ENCODE measurements around the gene DVL1. TPM values are rescaled to one million over a fixed set of nuclear protein-coding genes. Genes with fewer than 3 reads are reported as not detected.

Gene DVL1
- total and polyA plus RNA-seq, 5 donors = 64.4 to 87.4 (median 66.4) TPM

DNA sequence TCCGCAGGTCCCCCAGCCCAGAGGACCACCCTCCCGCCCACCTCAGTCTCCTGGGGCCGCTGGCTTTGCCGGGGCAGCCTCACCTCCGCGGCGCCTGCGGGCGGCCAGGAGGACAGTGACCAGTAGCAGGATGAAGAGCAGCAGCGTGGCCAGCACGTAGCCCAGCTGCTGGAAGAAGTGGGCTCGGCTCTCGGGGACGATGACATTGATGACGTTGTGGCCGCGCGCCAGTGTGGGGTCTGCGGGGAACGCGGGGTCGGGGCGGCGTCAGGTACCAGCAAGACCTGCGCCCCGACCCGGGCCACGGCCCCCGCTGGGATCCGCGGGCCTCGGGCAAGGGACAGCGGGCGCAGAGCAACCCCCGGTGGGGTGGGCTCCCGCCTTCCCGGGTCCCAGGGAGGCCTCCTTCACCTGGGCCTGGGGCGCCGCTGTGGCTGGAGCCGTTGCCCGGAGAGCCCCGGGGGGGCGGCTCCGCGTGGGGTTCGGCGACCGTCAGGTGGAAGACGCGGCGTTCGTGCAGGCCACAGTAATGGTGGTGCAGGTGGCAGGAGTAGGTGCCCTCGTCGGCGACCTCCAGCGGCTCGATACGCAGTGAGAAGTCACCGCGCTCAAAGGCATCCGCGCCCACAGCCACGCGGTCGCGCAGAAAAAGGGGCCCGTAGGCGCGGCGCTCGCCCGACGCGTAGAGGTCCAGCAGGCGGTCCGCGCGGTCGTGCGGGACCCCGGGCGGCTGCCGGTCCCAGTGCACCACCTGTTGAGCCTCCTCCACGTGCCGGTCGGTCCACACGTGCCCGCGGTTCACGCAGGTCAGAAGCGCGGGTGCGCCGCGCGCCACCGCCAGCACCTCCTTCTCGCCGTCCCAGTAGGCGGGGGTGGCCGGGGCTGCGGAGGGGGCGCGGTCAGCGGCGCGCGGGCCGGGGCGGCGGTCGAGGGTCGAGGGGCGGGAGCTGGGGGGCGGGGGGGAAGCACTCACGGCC, 5.3 kb upstream of the DVL1 start:
- peak; percentile 22 to 68 (median 66) for DNase-seq
- intact Hi-C loops (cut with DNase I) = no loop called here
- WGBS = 39% methylated on average over 116 of the region's 116 CpGs
- ATAC-seq = no peak
- H3K27ac ChIP-seq (ENCODE audit: low read length) = no peak overlapping the region
- no peak overlapping the region for H3K4me3 ChIP-seq (ENCODE audit: low read length)
- H3K9me3 ChIP-seq (ENCODE audit: control insufficient read depth, low read length) = no peaks in the 10 kb centered on the region
- H3K4me1 ChIP-seq (ENCODE audit: control insufficient read depth, insufficient read depth, low read length) = peaks cover 2% of the 10 kb centered on the region
- no peaks in the 10 kb centered on the region for H3K27me3 ChIP-seq (ENCODE audit: control insufficient read depth, insufficient read depth)

GRCh38 chr1:1353389-1354151, 4.4 kb upstream of the DVL1 start:
- peaks cover 2% of the 10 kb centered on the region for H3K4me1 ChIP-seq (ENCODE audit: control insufficient read depth, insufficient read depth, low read length)
- intact Hi-C loops (cut with DNase I) = no loop called here
- H3K27me3 ChIP-seq (ENCODE audit: control insufficient read depth, insufficient read depth) = no peaks in the 10 kb centered on the region
- WGBS = 43% methylated on average over 28 of the region's 28 CpGs
- H3K9me3 ChIP-seq (ENCODE audit: control insufficient read depth, low read length) = no peaks in the 10 kb centered on the region
- DNase-seq = peak; percentile 21 to 71 (median 62)
- ATAC-seq = no peak
- H3K4me3 ChIP-seq (ENCODE audit: low read length) = no peak overlapping the region
- no peak overlapping the region for H3K27ac ChIP-seq (ENCODE audit: low read length)

DNA sequence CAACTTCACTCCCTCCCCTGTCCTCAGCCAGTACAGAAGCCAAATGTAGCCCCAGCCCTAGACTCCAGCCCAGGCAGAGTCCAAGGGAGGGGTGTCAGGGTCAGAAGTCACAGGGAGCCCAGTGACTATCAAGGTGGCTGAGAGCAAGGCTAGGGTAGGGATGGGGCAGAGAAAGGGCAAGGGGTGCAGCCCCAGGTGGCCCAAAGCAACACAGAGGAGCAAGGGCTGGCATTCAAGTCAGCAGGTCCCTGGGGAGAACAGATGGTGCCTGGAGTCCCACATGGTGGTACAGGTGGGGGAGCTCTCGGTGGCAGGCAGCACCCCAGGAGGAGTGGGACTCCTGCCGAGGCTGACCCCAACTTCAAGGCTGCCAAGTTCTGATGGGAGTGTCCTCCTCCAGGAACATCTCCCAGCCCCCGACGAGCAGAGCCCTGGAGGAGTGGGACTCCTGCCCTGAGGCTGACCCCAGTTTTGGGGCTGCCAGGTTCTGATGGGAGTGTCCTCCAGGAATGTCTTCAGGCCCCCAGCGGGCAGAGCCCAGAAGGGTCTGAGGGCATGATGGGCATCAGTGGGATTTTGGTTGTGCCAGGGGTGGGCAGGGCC, 3.7 kb upstream of the DVL1 start:
- Histone ChIP-seq H3K27me3 (ENCODE audit: control insufficient read depth, insufficient read depth) (no peaks in the 10 kb centered on the region), H3K4me1 (ENCODE audit: control insufficient read depth, insufficient read depth, low read length) (peaks cover 2% of the 10 kb centered on the region), H3K4me3 (ENCODE audit: low read length) (no peak overlapping the region), H3K9me3 (ENCODE audit: control insufficient read depth, low read length) (no peaks in the 10 kb centered on the region), H3K27ac (ENCODE audit: low read length) (no peak overlapping the region)
- intact Hi-C loops (cut with DNase I) = no loop called here
- 25% methylated on average over 5 of the region's 5 CpGs for WGBS
- DNase-seq (peak in 2 of 3 donors; percentile 53 to 58), ATAC-seq (no peak)

GRCh38 chr1:1351511-1352427, 2.6 kb upstream of the DVL1 start:
- Histone ChIP-seq H3K4me1 (ENCODE audit: control insufficient read depth, insufficient read depth, low read length) (peaks cover 2% of the 10 kb centered on the region), H3K27ac (ENCODE audit: low read length) (no peak overlapping the region), H3K9me3 (ENCODE audit: control insufficient read depth, low read length) (no peaks in the 10 kb centered on the region), H3K4me3 (ENCODE audit: low read length) (no peak overlapping the region), H3K27me3 (ENCODE audit: control insufficient read depth, insufficient read depth) (no peaks in the 10 kb centered on the region)
- intact Hi-C loops (cut with DNase I) = no loop called here
- DNase-seq (peak; percentile 71 to 87 (median 87)), ATAC-seq (peak; percentile 17 to 55)
- WGBS = 38% methylated on average over 29 of the region's 29 CpGs

DNA sequence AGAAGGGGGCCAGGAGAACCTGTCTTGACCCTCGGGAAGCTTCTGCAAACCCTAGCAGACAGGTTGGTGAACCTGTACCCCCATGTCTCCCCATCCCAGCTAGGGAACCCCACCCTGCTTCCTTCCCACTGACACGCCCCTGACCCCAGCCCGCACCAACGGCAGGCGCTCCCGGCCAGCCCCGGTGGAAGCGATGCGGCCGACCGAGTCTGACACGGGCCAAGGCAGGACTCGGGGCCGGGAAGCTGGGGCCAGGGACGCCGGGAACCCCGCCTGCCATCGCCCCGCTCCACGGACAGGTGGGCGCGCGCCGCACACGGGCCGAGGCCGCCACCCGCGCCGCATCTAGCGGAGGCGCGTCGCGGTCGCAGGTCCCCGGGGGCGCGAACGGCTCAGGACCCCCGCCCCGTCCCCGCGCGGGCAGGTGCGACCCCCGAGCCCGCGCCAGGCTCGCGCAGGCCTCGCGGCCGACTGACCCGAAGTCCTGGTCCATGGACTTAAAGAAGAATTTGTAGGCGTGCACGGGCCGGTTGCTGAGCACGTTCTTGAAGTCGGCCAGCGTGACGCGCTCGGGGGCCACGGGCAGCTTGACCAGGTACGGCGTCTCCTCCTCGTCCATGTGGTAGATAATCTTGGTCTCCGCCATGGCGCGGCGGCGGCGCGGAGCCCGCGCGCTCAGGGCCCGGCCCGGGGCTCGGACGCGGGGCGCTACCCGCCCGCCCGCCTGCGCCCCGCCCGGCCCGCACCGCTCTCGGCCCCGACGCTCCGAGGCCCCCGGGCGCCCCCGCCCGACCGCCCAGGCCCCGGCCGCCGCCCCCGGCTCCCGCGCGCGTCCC, 580 bp downstream of the DVL1 start:
- Histone ChIP-seq H3K4me3 (ENCODE audit: low read length) (peak overlapping the region; percentile 88), H3K27me3 (ENCODE audit: control insufficient read depth, insufficient read depth) (no peaks in the 10 kb centered on the region), H3K4me1 (ENCODE audit: control insufficient read depth, insufficient read depth, low read length) (no peaks in the 10 kb centered on the region), H3K27ac (ENCODE audit: low read length) (peak overlapping the region; percentile 9), H3K9me3 (ENCODE audit: control insufficient read depth, low read length) (no peaks in the 10 kb centered on the region)
- WGBS = under 1% methylated on average over 109 of the region's 109 CpGs
- ATAC-seq (peak in 1 of 2 donors; percentile 5), DNase-seq (peak in 2 of 3 donors; percentile 75 to 77)
- intact Hi-C loops (cut with DNase I) = no loop called here

- ATAC-seq (peak; percentile 3 to 8), DNase-seq (peak in 2 of 3 donors; percentile 65 to 71)
- intact Hi-C loops (cut with DNase I) = no loop called here
- Histone ChIP-seq H3K9me3 (ENCODE audit: control insufficient read depth, low read length) (no peaks in the 10 kb centered on the region), H3K27ac (ENCODE audit: low read length) (peak overlapping the region; percentile 6), H3K27me3 (ENCODE audit: control insufficient read depth, insufficient read depth) (no peaks in the 10 kb centered on the region), H3K4me3 (ENCODE audit: low read length) (peak overlapping the region; percentile 88), H3K4me1 (ENCODE audit: control insufficient read depth, insufficient read depth, low read length) (no peaks in the 10 kb centered on the region)
- WGBS = 34% methylated on average over 26 of the region's 26 CpGs
Measured at GRCh38 chr1:1347663-1348419, 1.4 kb downstream of the DVL1 start.

- peak in 2 of 3 donors; percentile 49 to 66 for DNase-seq
- intact Hi-C loops (cut with DNase I) = no loop called here
- Histone ChIP-seq H3K27me3 (ENCODE audit: control insufficient read depth, insufficient read depth) (no peaks in the 10 kb centered on the region), H3K9me3 (ENCODE audit: control insufficient read depth, low read length) (no peaks in the 10 kb centered on the region), H3K27ac (ENCODE audit: low read length) (no peak overlapping the region), H3K4me1 (ENCODE audit: control insufficient read depth, insufficient read depth, low read length) (no peaks in the 10 kb centered on the region), H3K4me3 (ENCODE audit: low read length) (no peak overlapping the region)
- no peak for ATAC-seq
- 90% methylated on average over 10 of the region's 10 CpGs for WGBS
Measured at GRCh38 chr1:1347026-1347595, 2.1 kb downstream of the DVL1 start.

DNA sequence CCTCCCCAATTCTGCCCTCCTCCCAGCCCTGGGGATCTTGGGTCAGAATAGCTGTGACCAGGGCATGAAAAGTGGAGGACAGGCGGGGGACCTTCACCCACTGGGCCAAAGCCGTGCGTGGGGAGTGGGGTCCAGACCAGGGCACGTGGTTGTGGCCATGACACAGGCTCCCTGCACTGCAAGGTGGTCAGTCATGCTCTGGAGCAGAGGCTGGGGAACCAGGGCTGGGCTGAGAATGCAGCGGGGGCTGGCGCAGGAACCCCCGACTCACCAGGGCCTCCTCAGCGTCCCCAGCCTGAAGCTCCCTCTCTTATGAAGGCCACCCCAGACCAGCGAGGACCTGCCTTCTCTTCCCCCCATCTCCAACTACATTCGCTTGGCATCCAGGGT, 2.7 kb downstream of the DVL1 start:
- Histone ChIP-seq H3K9me3 (ENCODE audit: control insufficient read depth, low read length) (no peaks in the 10 kb centered on the region), H3K4me3 (ENCODE audit: low read length) (no peak overlapping the region), H3K27me3 (ENCODE audit: control insufficient read depth, insufficient read depth) (no peaks in the 10 kb centered on the region), H3K4me1 (ENCODE audit: control insufficient read depth, insufficient read depth, low read length) (no peaks in the 10 kb centered on the region), H3K27ac (ENCODE audit: low read length) (no peak overlapping the region)
- intact Hi-C loops (cut with DNase I) = no loop called here
- DNase-seq = peak in 1 of 3 donors; percentile 58
- ATAC-seq = no peak
- 93% methylated on average over 10 of the region's 10 CpGs for WGBS
